Forelimb muscle (tissue), 1 donor: Measurements from ENCODE around the gene TSLP. TPM values are rescaled to one million over a fixed set of nuclear protein-coding genes. Genes with fewer than 3 reads are reported as not detected.
A peak's percentile ranks its signal among the peaks of the same experiment; 100 is the strongest.

Source experiments
- DNase-seq: peaks from one replicate; pipeline ENCODE4 v3.0.0-alpha.2; 2013; ENCODE audit warnings: low read depth
- polyA plus RNA-seq: library from polyadenylated mRNA; unstranded; fragments of 120-200 nt; gene quantifications from one replicate; pipeline ENCODE4 v1.2.1, GENCODE V29; 2013; ENCODE audit not compliant: insufficient read length

Gene TSLP
- 0.67 TPM for polyA plus RNA-seq

DNA sequence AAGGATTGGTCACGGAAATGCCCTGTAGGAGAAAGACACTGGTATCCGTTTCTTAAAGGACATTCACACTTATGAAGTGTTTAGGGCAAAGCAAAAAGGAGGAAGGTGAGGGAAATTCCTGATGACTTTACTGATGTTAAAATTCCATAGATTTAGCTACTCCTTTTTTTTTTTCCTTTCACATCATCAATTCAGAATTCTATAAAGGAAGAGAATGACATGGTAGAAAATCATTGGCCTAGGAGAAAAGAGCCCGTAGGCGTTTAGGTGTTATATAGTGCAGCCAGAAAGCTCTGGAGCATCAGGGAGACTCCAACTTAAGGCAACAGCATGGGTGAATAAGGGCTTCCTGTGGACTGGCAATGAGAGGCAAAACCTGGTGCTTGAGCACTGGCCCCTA is at the start of gene TSLP:
TSLP (plus strand) TSS at position 301 of the 400 bp plus-strand sequence. CDS start 178 bp downstream, outside the sequence.
- DNase-seq = no peak

DNA sequence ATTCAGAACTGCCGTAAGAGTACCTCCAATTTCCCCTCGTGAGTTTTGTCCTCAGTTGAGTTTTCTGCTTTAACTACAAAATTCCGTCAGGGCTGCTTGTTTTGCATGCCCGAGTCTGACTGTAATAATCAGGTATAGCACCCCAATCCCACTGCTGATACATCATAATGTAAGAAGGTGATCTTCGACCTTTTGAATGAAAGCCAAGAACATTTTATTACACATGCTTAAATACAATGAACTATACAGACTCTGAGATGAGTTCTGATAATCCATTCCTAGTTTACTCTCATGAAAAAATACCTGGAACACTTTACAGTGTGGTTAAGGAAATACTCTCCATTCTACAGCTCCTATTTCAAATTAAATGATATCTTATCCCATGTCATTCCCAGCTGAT is 49.2 kb upstream of the TSLP start:
- no peak for DNase-seq

DNA sequence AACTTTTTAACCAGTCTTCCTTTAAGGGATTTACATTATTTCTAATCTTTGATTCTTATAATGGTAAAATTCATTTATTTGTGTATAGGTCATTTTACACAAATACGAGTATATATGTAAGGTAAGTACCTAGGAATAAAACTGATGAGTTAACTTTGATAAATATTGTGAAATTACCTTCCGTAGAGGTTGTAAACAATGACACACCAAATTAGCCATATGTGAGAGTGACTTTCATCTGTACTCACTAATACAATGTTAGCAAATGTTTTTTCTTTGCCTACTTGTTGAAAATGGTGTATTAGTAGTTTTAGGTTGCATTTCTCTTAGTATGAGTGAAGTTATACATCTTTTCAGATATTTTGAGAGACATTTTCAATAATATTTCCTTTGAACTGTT is 42.6 kb upstream of the TSLP start:
- DNase-seq = no peak

DNA sequence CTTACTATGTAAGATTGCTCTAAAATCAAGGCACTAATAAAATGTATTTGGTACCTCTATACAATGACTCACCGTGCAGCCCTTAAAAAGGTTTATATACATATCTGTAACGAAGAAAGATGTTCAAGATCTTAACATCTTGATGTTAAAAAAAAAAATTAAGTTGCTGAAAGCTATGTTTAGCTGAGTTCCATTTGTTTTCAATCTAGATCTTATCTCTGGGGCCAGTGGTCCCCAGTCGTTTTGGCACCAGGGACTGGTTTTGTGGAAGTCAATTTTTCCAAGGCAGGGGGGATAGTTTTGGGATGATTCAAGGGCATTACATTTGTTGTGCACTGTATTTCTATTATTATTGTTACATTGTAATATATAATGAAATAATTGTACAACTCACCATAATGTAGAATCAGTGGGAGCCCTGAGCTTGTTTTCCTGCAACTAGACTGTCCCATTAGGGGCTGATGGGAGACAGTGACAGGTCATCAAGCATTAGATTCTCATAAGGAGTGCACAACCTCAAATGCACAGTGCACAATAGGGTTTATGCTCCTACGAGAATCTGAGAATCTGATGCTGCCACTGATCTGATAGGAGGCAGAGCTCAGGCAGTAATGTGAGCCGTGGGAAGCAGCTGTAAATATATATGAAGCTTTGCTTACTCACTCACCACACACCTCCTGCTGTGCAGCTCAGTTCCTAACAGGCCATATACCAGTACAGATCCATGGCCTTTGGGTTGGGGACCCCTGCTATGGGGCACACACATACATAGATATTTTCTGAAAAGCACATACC is 27.6 kb upstream of the TSLP start:
- DNase-seq = no peak

DNA sequence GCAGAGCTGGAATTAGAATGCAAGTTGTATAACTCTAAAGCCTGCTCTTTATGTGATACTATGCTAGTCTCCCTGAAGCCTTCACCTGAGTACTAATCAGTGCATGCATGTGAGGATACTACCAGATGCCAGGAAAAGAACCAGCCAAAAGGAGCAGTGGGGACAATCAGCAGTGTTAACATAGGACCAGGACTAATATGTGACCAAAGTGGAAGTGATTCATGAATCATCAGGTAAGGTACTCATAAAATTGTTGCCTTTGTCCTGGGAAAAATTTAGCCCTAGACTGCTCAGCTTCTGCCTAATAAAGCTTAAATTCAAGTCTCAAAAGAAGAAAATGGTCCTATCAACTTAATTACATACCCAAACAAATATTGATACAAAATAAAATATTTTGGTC is 13.4 kb upstream of the TSLP start:
- no peak for DNase-seq

DNA sequence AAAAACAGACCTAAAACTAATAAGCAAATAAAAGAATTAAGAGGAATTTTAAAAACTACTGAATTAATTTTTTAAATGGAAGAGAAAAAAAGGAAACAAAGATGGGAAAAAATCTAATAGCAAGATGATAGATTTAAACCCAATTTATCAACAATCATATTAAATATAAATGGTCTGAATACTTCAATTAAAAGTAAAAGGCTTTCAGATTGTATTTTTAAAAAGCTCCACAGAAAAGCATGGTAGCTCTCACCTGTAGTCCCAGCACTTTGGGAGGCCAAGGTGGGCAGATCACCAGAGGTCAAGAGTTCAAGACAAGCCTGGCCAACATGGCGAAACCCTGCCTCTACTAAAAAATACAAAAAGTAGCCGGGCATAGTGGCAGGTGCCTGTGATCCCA is 11.3 kb upstream of the TSLP start:
- no peak for DNase-seq

DNA sequence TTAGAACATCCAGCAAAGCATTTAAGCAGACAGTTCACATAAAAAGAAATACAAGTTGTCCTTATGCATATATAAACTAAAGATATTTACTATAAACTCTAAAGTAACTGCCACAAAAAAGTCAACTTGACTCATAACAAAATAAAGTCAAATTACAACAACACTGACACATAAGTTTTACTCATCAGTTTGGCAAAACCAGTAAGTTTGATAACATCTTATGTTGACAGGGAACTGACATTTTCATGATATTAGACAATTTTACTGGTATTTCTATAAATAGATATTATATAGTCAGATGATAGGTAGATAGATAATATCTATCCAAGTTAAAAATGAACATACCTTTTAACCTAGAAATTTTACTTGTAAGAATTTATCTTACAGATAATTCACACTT is 9.9 kb upstream of the TSLP start:
- no peak for DNase-seq

DNA sequence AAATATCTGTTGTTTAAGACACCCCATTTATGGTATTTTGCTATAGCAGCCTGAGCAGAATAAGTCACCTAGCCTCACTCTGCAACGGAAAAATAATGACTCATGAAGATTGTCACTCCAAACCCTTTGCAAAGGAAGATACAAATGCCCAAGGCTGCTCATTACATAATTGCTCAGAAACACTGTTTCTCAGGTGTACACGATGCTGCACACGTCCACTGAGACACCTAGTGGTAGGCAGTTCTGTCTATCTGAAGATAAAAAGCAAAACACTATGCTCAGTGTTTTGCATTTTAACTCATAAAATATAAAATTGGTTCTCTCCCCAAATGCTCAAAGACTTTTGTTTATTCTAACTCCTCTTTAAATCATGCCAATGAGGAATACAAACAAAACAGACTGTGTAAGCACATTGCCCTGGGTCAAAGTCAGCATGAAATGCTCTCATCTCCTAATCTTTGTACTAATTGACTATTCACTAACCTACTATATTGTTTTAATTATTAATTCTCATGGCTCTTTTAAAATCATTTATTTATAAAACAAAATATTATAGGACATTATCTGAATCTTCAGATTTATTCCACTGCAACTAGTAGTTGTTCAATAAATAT is 7.7 kb upstream of the TSLP start:
- DNase-seq = no peak

DNA sequence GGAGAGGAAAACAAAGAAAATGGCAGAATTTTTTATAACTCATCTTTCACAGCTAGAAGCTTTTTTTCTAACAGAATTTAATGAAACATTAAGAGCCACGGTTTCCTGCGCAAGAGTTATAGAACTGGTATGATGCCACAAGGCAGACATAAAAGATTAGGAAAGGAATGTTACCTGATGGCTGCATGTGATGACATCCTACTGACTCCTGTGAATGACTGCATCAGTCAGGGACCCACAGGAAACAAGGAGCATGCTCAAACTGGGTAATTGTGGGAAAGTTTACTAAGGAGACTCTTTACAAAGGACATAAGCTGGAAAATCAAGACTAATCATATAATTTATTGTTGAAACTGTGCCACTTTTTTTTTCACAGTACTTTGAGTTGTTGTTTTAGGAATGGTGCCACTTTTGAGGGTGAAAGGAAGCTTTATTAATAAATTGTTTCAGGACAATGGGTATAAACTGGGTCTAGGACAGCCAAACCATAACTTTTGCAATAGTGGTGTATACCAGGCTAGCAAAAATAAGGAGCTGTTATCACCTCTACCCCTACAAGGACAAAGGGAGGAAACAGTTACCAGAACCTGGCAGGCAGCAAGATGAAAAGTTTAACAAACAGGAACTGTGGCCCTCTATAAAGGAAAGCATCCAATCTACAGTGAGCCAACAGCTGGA is 5.1 kb upstream of the TSLP start:
- DNase-seq = no peak

DNA sequence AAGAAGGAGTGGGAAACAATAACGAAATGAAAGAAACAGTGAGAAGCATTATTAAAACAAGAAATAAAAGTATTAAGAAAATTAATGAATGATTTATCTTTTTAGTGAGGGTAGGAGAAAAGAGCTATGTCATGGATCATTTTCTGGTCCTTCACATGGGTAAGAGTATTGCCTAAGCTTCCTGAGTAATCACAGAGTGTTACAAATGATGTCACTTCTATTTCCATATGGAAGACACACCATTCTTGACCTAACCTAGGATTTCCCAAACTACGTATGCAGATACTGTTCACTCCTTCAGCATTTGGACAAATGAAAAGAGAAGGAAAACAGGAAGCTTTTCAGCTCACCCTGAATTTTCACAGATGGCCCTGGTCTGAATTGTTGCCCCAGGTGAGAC is 3.3 kb upstream of the TSLP start:
- DNase-seq = no peak

DNA sequence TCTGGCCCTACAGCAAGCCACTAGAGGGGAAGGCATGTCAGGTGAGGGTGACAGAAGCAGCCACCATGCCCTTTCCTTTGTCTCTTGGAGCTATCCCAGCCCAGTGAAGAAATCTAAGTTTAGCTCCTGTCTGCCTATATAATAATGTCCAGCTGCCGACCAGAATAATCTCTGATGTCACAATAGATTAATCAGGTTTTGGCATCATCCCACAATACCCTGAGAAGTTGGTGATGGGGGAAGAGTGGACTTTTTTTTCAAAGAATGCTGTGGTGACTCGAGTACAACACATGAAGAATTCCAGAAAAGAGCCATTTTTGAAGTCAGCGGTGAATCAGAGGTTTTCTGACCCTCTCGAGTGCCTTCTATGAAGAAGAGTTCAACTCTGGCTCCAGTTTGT is 1.7 kb upstream of the TSLP start:
- no peak for DNase-seq

DNA sequence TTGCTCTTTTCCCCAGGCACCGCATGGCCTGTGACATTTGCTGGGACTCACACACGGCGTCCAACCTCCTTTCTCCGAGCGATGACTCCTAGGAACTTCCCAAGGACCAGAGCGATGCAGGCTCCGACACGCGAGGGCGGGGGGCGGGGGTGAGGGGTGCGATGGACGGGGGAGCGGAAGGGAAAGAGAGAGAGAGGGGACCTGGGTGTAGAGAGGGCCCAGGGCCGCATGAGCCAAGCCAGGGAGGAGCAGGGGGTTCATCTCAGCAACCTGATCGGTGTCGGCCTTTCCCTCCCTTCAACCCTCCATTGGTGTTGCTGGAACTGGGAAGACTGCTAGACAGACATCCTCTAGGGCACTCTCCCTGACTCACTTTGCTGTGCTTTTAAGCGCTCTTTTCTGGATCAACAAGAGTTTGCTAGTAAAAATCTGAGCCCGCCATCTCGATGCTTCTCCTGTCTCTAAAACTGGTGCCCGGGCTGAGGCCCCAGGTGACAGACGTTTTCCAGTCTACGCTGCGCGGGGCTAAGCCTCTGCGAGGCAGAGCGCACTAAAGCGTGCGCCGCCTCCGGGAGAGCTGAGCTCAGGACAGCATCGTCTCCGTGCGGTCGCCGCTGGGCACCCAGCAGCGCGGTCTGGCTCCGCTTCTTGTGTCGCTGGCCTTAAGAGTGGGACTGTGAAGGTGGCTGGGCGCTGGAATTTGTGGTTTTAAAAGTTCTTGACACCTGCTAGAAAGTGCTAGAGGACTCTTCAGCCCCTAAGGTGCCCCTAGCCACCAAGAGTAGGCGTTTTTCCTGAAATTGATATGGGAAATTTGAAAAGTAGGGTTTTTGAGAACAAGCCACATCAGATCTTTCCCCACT is 1.0 kb upstream of the TSLP start:
- no peak for DNase-seq

DNA sequence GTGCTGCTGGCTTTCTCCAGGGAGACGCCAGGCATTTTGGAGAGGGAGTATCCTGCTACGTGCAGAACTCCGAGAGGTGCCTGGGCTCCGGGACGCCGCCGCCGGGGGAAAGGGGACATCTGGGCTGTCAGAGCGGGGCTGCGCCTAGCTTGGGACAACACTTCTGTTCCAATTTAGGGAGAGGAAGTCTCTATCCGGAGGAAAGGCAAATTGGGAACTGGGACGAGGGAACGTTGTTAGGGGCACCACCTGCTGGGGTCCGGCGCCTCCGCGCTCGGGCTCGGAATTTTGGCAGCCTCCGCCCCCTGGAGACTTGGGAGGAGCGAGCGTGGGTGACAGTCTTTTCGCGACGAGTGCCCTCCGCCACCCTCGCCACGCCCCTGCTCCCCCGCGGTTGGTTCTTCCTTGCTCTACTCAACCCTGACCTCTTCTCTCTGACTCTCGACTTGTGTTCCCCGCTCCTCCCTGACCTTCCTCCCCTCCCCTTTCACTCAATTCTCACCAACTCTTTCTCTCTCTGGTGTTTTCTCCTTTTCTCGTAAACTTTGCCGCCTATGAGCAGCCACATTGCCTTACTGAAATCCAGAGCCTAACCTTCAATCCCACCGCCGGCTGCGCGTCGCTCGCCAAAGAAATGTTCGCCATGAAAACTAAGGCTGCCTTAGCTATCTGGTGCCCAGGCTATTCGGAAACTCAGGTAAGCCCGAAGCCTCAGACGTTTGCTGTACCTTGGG is 1.6 kb downstream of the TSLP start:
- DNase-seq = no peak

DNA sequence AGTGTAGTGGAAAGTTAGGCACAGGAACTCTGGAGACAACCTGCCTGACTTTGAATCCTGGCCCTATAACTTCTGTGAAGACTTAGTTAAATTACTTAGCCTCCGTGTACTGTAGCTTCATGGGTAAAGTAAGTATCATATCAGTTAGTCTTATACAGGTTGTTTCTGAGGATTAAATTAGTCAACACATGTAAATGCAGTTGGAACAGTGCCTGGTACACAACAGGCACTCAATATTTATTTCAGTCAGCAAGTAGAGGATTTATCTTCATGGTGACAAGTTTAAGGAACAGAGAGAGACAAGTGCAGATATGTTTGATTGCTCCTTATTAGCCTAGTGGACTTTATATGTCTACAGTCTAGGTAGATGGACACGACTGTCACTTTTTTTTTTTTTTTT is 2.7 kb downstream of the TSLP start:
- no peak for DNase-seq

DNA sequence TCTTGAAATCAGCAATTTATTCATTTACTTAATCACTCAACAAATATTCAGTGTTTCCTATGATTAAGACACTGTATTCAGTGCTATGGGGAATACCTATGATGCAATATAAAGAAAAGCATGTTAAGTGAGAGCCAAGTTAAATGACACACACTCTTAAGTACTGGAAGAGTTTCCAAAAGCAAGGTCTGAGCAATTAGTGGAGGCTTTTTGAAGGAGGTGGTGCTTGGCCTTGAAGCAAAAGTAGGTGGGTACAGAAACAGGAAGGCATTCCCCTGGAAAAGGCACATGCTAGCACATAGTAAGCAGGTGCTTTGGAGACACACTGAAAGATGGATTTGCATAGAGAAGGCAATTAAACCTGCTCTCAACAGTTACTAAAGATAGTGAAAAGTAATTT is 4.0 kb downstream of the TSLP start:
- no peak for DNase-seq

DNA sequence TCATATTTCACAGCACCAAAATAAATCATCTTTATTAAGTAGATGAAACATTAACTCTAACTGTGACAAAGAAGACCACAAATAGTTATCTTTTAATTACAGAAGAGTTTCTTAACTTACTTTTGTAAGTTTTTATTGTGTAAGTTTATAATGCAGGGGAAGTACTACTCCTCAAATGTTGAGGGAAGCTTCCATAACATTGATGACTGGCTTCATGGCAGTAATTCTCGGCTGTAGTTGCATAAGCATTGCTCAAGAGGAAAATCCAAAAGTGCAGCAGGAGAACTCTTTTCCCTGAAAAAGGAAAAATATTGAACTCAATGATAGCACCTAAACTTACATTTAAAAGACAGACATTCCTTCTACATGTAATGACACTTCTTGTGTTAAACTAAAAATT is 4.6 kb downstream of the TSLP start:
- no peak for DNase-seq

DNA sequence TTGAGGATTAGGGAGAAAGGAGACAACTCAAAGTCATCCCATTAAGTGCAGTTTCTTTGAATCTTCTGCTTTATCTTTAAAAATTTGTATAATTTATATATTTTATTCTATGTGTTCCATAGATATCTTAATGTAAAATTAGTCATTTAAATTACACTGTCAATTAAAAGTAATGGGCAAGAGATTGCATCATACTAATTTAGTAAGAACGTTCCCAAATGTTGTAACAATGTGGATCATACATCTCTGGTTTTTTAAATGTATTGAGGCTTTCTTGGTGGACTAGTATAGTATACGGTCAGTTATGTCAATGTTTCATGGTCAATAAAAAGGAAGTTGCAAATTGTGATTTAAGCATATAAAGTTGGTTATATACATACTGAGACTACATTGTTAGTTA is 6.2 kb downstream of the TSLP start:
- DNase-seq = no peak

DNA sequence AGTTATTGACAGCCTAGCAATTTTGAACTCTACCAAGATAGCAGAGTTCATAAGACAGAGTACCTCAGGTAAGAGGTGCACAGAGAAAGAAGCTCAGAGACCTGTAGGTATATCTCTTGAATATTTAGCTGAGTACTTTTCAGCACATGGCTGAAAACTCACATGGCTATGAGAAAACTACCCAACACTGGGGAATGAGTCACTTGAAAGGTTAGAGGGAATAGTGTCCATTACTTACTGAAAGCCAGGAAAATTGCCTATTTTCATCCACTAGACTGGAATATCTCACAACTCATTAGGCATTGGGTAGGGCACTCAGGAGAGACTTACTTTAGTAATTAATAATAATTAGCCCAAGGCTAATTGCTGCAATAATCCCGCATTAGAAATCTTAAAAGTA is 8.3 kb downstream of the TSLP start:
- no peak for DNase-seq

DNA sequence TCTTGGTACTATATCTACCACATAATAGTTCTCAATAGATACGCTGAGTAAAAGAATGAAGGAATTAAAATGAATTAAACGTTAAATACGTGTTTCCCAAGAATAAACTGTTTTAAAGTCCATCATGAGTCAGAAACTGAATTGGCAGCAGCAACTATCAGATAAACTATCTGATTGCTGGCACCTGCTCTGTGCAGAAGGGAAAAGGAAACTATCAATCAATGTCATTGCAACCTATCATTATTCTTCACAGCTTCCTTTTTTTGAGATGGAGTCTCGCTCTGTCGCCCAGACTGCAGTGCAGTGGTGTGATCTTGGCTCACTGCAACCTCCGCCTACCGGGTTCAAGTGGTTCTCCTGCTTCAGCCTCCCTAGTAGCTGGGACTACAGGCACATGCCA is 11.8 kb downstream of the TSLP start:
- DNase-seq = no peak

DNA sequence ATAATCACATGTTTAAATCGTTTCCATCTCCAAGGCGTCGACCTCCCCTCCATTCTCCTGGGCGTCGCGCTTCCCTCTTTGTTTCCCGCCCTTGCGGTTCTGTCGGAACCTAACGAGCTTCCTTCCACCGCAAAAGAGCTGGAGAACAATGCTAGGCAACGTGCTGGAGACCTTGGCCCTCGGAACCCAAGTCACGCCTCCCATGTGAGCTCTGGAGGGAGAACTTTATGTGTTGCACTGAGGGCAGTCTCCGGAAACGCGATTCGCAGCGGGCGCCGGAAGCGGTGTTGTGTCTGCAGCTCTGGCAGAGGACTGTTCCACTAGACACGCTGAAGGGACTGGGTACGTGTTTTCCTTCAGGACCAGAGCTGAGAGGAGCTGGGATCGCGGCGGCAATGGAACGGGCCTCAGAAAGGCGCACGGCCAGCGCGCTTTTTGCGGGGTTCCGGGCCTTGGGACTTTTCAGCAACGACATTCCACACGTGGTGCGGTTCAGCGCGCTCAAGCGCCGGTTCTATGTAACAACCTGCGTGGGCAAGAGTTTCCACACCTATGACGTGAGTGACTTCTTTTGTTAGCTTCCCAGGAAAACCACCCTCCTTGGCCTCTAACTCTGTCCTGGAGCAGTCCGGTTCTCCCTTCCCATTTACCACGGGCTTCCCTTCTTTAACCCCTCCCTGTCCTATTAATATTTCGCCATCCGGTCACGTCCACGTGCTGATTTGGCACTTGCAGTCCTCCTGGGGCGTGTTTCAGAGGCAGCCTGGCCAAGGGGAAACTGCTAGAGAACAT is 20.7 kb downstream of the TSLP start, which contains the start of gene WDR36:
WDR36 (plus strand) TSS at position 287 of the 792 bp plus-strand sequence; CDS start at position 396, 109 bp downstream.
- peak; percentile 76 for DNase-seq
